ENCODE results near the gene MYO16.
"Not testable (repeated sequence)": the region's sequence is repeated elsewhere in the genome, so short reads cannot be mapped to it uniquely, and the experiment has no call there.

The MYO16 gene

DNA sequence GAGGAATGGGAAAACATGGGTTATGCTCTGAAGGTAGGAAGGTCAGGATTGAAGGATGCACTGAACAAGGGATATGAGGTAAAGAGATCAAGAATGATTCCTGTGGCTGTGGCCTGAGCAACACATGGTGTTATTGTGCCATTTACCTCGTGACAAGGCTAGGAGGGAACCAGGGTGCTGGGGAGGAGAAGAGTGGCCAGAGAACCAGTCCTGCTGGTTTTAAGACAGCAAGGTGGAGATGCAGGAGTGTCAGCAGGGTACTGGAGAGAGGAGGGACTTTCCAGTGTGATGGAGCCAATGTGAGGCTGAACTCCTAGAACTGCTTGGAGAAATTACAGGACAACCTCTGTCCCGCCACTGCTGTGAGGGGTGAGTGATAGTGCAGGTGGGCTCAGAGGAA, 282.4 kb downstream of the MYO16 start:
- TF ChIP-seq, protein P1, sequence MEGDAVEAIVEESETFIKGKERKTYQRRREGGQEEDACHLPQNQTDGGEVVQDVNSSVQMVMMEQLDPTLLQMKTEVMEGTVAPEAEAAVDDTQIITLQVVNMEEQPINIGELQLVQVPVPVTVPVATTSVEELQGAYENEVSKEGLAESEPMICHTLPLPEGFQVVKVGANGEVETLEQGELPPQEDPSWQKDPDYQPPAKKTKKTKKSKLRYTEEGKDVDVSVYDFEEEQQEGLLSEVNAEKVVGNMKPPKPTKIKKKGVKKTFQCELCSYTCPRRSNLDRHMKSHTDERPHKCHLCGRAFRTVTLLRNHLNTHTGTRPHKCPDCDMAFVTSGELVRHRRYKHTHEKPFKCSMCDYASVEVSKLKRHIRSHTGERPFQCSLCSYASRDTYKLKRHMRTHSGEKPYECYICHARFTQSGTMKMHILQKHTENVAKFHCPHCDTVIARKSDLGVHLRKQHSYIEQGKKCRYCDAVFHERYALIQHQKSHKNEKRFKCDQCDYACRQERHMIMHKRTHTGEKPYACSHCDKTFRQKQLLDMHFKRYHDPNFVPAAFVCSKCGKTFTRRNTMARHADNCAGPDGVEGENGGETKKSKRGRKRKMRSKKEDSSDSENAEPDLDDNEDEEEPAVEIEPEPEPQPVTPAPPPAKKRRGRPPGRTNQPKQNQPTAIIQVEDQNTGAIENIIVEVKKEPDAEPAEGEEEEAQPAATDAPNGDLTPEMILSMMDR (IDR thresholded peaks at IDR 0.05; ENCODE audit: insufficient read depth, low read depth, low read length, missing control alignments): no peak
- no peak for DNase-seq (ENCODE audit: low read depth)
- H3K4me3 ChIP-seq (ENCODE audit: low read depth, low read length): no peak overlapping the region

DNA sequence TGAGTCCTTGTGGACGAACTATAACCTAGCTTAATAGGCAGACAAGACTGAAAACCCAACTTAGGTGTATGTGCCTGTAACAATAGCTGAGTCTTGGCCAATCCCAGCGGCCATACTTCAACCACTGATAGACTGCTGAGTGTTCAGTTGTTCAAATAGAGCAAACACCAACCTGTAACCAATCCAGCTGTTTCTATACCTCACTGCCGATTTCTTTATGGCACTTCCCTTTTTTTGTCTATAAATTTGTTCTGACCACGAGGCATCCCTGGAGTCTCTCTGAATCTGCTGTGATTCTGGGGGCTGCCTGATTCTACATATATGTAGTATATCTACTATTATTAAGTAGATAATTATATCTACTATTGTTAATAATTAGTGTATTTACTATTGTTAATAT, 284.3 kb downstream of the MYO16 start:
- not testable (repeated sequence) for DNase-seq (ENCODE audit: low read depth); H3K4me3 ChIP-seq (ENCODE audit: low read depth, low read length)

DNA sequence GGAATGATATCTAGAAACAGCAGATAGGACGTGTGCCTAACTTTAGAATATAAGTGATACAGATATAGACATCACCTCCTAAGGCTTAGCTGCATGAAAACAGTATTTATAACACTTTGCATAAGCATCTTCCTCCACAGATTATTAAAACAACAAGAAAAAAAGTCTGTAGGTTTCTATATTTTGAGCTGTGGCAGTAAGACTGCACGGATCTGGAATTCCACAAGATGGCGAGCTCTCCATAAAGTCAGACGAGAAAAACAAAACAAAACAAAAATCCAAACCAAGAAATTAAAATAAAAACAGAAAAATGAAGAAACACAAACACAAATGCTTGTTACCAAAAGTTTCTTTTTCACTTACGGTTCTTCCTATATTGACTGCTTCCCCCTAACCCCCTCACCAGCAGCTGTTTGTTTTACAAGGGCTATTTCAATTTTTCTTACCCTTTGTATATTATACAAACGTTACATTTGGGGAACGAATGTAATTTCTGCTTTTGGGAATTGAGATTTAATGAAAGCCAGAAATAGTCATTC, 285.8 kb downstream of the MYO16 start:
- peak; percentile 36 for DNase-seq (ENCODE audit: low read depth)
- peak overlapping the region; percentile 34 for H3K4me3 ChIP-seq (ENCODE audit: low read depth, low read length)

DNA sequence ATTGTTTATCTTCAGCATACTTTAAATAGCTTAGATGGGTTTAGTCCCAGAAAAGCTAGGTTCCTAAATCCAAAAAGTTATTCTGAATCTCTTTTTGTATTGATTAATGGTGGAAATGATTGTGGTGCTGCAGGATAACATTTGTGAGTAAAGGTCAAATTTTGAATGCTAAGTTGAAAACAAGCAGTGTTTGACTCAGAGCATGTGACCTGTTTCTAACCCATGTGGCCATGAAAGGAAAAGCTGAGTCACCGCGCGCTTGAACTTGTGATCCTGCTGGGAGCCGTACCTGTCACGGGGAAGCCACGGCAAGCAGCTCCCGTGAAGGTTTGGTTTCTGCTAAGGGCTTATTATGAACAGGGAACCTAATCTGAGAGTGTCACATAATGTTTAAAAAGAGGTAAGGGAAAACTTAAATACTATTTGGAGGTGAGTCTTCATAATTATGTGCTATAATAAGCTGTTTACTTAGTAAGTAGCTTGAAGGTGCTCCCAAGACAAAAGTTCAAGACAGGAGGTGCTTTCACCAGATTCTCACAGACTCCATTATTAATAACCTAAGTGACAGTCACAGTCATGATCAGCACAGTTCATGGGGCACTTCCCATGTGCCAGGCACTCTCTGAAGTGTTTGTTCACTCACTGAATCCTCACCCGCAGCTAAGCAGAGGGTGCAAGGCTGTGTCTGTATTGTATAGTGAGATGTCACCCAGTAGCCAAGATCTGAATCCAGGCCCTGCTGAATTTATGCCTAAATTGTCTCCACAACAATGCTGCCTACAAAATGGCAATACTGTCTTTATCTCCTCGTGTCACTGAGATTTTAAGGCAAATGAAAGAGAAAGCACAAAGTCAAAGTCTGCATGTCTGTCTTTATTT, 286.5 kb downstream of the MYO16 start:
- DNase-seq (ENCODE audit: low read depth): peak; percentile 81
- peak overlapping the region; percentile 34 for H3K4me3 ChIP-seq (ENCODE audit: low read depth, low read length)
- TF ChIP-seq, protein P1 (IDR thresholded peaks at IDR 0.05; ENCODE audit: insufficient read depth, low read depth, low read length, missing control alignments): no peak

More for the DNA sequence above, 285.8 kb downstream of the MYO16 start:
- TF ChIP-seq, protein P1 (IDR thresholded peaks at IDR 0.05; ENCODE audit: insufficient read depth, low read depth, low read length, missing control alignments): peak; percentile 30

DNA sequence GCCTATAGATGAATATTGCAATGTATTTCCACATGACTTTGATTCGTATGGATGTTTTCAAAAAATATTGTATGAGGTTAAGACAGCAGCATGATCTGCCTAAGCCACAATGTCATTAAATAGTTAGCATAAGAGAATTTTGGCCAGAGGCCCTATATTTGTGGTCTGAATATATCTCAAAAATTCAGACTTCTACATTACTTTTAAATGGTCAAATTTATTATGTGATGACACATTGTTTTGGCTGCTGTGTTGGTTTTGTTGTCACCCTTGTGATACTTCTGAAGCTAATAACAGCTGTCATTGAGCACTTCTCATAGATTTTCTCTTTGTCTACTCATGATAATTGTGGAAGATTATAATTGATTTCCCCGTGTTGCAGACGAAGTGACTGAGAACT, 288.2 kb downstream of the MYO16 start:
- no peak for DNase-seq (ENCODE audit: low read depth)
- TF ChIP-seq, protein P1 (IDR thresholded peaks at IDR 0.05; ENCODE audit: insufficient read depth, low read depth, low read length, missing control alignments): no peak
- H3K4me3 ChIP-seq (ENCODE audit: low read depth, low read length): no peak overlapping the region

DNA sequence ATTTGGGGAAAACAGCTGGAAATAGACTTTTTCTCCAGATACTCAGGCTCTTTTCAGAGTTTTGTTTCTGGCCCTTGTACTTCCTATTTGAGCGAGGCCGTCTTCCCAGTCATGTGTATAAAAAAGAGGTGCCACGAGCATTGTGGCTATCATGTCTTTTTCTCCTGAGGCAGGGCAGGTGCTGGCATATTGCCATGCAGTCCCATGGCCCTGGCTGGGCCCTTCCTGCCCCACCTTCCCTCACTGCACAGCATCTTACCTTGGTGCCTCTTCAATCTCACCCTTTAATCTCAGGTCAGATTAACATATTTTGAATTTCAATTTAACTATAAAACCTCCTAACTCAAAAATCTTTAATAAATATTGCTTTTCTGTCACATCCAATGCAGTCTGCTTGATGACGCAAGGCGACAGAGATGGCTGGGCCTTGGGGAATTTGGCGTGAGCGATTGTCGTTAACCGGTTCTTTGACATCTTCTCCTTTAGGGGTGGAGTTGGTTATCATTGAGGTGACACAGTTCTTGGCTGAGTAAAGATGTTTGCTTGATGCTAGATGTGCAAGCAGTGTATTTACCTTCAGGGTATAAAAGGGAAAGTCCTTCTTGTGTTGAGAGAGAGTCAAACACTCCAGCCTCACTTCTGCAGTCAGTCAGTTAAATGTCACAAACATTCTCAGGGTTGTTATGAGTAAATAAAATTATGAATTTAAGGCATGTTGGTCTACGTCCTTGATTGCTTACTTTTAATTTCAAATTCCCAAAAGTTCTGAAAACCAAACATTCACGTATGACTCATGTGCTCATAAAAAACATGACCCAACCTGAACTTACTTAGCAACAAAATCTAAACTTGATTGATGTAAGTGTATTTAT, 289.9 kb downstream of the MYO16 start:
- TF ChIP-seq, protein P1 (IDR thresholded peaks at IDR 0.05; ENCODE audit: insufficient read depth, low read depth, low read length, missing control alignments): no peak
- DNase-seq (ENCODE audit: low read depth): no peak

DNA sequence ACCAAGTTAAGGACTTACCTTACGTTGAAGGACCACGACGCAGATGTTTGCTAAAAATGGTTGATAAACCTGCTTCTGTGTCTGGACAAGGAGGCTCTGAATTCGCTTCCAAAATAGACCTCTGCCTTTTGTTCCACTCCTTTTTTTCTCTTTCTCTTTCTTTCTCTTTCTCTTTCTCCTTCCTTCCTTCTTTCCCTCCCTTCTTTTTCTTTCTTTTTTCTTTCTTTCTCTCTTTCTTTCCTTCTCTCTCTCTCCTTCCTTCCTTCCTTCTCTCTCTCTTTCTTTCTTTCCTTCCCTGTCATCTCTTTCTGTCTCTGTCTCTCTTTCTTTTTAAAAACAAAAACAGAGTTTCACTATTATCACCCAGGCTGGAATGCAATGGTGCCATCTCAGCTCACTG, 290.7 kb downstream of the MYO16 start:
- TF ChIP-seq, protein P1 (IDR thresholded peaks at IDR 0.05; ENCODE audit: insufficient read depth, low read depth, low read length, missing control alignments): no peak
- no peak for DNase-seq (ENCODE audit: low read depth)
- no peak overlapping the region for H3K4me3 ChIP-seq (ENCODE audit: low read depth, low read length)

More for the DNA sequence above, 289.9 kb downstream of the MYO16 start:
- H3K4me3 ChIP-seq (ENCODE audit: low read depth, low read length): no peak overlapping the region
